ENCODE results near the gene MYH10.

Gene MYH10

DNA sequence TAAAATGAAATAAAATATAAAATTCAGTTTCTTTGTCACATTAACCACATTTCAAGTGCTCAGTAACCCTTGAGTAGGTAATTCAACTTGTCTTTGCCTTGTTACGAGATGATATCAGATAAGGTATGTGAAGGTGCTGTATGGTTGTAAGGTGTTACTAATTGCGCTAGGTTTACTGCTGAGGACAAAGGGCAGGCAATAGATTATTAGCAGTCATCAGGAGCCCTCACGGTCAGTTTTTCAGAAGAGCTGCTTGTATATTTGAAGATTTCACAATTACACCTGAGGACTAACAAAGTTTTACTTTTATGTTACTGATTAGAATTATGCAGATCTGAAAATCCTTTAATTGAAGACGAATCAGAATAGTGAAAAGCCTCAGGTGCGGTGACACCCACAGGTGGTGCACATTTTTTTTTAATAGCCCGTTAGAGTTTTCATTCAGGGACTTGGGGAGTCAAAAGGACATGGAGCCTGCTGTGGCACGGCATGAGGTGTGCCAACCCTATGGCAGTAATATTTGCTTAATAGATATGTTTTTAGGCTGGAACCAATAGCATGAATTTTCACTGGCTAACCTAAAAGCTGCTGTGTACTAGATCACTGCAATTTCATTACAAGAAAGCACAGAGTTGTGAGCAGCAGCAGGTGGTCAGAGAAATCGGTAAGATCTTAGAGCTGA lies 178.5 kb downstream of the MYH10 start:
- no peaks in the 10 kb centered on the region for H3K27me3 ChIP-seq (ENCODE audit: insufficient read depth, low read length)
- no peaks in the 10 kb centered on the region for H4K20me1 ChIP-seq (ENCODE audit: insufficient read depth, low read length)
- H3K9ac ChIP-seq (ENCODE audit: low read length): no peak overlapping the region
- H3K36me3 ChIP-seq (ENCODE audit: insufficient read depth, low read length): peaks cover 78% of the 10 kb centered on the region
- H3K9me2 ChIP-seq (ENCODE audit: low read depth, low read length): no peaks in the 10 kb centered on the region
- no peak overlapping the region for H3K4me2 ChIP-seq (ENCODE audit: low read length)
- H2AFZ ChIP-seq (ENCODE audit: low read length): no peak overlapping the region
- no peak overlapping the region for H3K4me3 ChIP-seq (ENCODE audit: low read depth, low read length, poor library complexity, severe bottlenecking)
- H3K79me2 ChIP-seq (ENCODE audit: insufficient read depth, low read length): no peaks in the 10 kb centered on the region
- TF ChIP-seq, protein P1, sequence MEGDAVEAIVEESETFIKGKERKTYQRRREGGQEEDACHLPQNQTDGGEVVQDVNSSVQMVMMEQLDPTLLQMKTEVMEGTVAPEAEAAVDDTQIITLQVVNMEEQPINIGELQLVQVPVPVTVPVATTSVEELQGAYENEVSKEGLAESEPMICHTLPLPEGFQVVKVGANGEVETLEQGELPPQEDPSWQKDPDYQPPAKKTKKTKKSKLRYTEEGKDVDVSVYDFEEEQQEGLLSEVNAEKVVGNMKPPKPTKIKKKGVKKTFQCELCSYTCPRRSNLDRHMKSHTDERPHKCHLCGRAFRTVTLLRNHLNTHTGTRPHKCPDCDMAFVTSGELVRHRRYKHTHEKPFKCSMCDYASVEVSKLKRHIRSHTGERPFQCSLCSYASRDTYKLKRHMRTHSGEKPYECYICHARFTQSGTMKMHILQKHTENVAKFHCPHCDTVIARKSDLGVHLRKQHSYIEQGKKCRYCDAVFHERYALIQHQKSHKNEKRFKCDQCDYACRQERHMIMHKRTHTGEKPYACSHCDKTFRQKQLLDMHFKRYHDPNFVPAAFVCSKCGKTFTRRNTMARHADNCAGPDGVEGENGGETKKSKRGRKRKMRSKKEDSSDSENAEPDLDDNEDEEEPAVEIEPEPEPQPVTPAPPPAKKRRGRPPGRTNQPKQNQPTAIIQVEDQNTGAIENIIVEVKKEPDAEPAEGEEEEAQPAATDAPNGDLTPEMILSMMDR (IDR thresholded peaks at IDR 0.05; ENCODE audit: low read length): no peak
- TF ChIP-seq EZH2 (IDR thresholded peaks at IDR 0.05; ENCODE audit: borderline replicate concordance, low read length): no peak
- no peaks in the 10 kb centered on the region for H3K4me1 ChIP-seq (ENCODE audit: insufficient read depth, low read length, severe bottlenecking)
- H3K9me3 ChIP-seq (ENCODE audit: low read length): no peaks in the 10 kb centered on the region
- no peaks in the 10 kb centered on the region for H3F3A ChIP-seq (ENCODE audit: insufficient read depth, low read length)
- H3K27ac ChIP-seq (ENCODE audit: low read depth, low read length, poor library complexity, severe bottlenecking): no peak overlapping the region

- Histone ChIP-seq H3K4me2 (ENCODE audit: low read length) (no peak overlapping the region), H4K20me1 (ENCODE audit: insufficient read depth, low read length) (no peaks in the 10 kb centered on the region), H3K79me2 (ENCODE audit: insufficient read depth, low read length) (no peaks in the 10 kb centered on the region; the same call in 1 of the 2 replicates), H3K27ac (ENCODE audit: low read depth, low read length, poor library complexity, severe bottlenecking) (no peak overlapping the region), H3K9ac (ENCODE audit: low read length) (no peak overlapping the region), H3F3A (ENCODE audit: insufficient read depth, low read length) (no peaks in the 10 kb centered on the region), H3K9me3 (ENCODE audit: low read length) (no peaks in the 10 kb centered on the region), H3K4me3 (ENCODE audit: low read depth, low read length, poor library complexity, severe bottlenecking) (no peak overlapping the region), H3K9me2 (ENCODE audit: low read depth, low read length) (no peaks in the 10 kb centered on the region), H3K27me3 (ENCODE audit: insufficient read depth, low read length) (no peaks in the 10 kb centered on the region), H2AFZ (ENCODE audit: low read length) (no peak overlapping the region), H3K36me3 (ENCODE audit: insufficient read depth, low read length) (peaks cover 85% of the 10 kb centered on the region), H3K4me1 (ENCODE audit: insufficient read depth, low read length, severe bottlenecking) (no peaks in the 10 kb centered on the region)
- TF ChIP-seq EZH2 (IDR thresholded peaks at IDR 0.05; ENCODE audit: borderline replicate concordance, low read length): no peak
- TF ChIP-seq, protein P1 (IDR thresholded peaks at IDR 0.05; ENCODE audit: low read length): no peak
Measured at GRCh38 chr17:8448310-8448709, 182.2 kb downstream of the MYH10 start.

DNA sequence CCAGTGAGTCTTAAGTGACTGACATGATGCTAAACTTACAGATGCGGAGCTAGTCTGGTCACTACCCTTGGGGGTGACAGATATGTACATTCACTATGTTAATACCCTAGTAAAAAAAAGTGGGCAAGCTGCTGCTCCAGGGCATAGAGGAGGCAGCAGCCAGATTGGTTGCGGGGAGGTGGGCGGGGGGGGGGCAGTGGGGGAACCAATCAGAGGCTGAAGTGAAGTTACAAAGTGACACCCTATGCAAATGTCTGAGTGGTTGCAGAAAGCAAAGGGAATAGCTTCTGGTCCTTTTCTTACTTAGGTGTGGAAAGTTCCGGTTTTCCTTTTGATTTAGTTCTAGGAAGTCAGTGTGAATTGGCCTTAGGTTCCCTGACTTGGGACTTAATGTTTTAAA lies 182.7 kb downstream of the MYH10 start:
- no peak overlapping the region for H2AFZ ChIP-seq (ENCODE audit: low read length)
- no peak overlapping the region for H3K9ac ChIP-seq (ENCODE audit: low read length)
- H3K9me3 ChIP-seq (ENCODE audit: low read length): no peaks in the 10 kb centered on the region
- H4K20me1 ChIP-seq (ENCODE audit: insufficient read depth, low read length): no peaks in the 10 kb centered on the region
- no peaks in the 10 kb centered on the region for H3K9me2 ChIP-seq (ENCODE audit: low read depth, low read length)
- H3K79me2 ChIP-seq (ENCODE audit: insufficient read depth, low read length): peaks cover 4% of the 10 kb centered on the region; the same call in 1 of the 2 replicates
- peaks cover 80% of the 10 kb centered on the region for H3K36me3 ChIP-seq (ENCODE audit: insufficient read depth, low read length)
- TF ChIP-seq EZH2 (IDR thresholded peaks at IDR 0.05; ENCODE audit: borderline replicate concordance, low read length): no peak
- TF ChIP-seq, protein P1 (IDR thresholded peaks at IDR 0.05; ENCODE audit: low read length): no peak
- H3K27ac ChIP-seq (ENCODE audit: low read depth, low read length, poor library complexity, severe bottlenecking): no peak overlapping the region
- H3K4me1 ChIP-seq (ENCODE audit: insufficient read depth, low read length, severe bottlenecking): no peaks in the 10 kb centered on the region
- no peak overlapping the region for H3K4me3 ChIP-seq (ENCODE audit: low read depth, low read length, poor library complexity, severe bottlenecking)
- H3K4me2 ChIP-seq (ENCODE audit: low read length): no peak overlapping the region
- no peaks in the 10 kb centered on the region for H3K27me3 ChIP-seq (ENCODE audit: insufficient read depth, low read length)
- no peaks in the 10 kb centered on the region for H3F3A ChIP-seq (ENCODE audit: insufficient read depth, low read length)

Measured in OCI-LY1 (cell line).